ENCODE data around the gene TM7SF2. TPM values are rescaled to one million over a fixed set of nuclear protein-coding genes. Genes with fewer than 3 reads are reported as not detected.

Gene TM7SF2
- total RNA-seq, 1 experiment from 2014 or later: 73.8 TPM

GRCh38 chr11:65113839-65114238, 2.2 kb downstream of the TM7SF2 start:
- intact Hi-C loops (cut with micrococcal nuclease; ENCODE audit: unreplicated experiment): loop anchor here (10.0 kb wide), 1 partner anchor 339 kb away; the partner anchor contains the start of gene SF1
- Mint-ChIP-seq H3K27me3 (ENCODE audit: insufficient read depth, unreplicated experiment) (no peaks in the 10 kb centered on the region), H3K36me3 (ENCODE audit: insufficient read depth, unreplicated experiment) (peaks cover 83% of the 10 kb centered on the region), H3K4me1 (ENCODE audit: low read depth, unreplicated experiment) (peaks cover 6% of the 10 kb centered on the region), H3K27ac (ENCODE audit: unreplicated experiment) (peak overlapping the region; percentile 92), H3K4me3 (ENCODE audit: unreplicated experiment) (peak overlapping the region; percentile 96), H3K9me3 (ENCODE audit: unreplicated experiment) (no peaks in the 10 kb centered on the region)
- Histone ChIP-seq H3K9me3 (no peaks in the 10 kb centered on the region), H3K4me1 (peaks cover 26% of the 10 kb centered on the region), H3K4me3 (ENCODE audit: low read depth, low read length) (no peak overlapping the region), H3K27me3 (replicated peaks; ENCODE audit: control insufficient read depth, insufficient read depth, low read length) (no peaks in the 10 kb centered on the region), H3K36me3 (ENCODE audit: control insufficient read depth, insufficient read depth, low read length) (0 out of 2 replicates have a peak, but pooled peaks cover 3% of the 10 kb centered on the region)
- POLR2A ChIA-PET: interaction anchor here (0.6 to 1.6 kb wide), 2 partner anchors 8 to 30 kb away, joined by 3 to 10 read pairs; partner anchors contain the start of genes FAU and MRPL49
- DNase-seq: no peak
- TSS peak; percentile 33 for BruUV-seq (replicated peaks)
- CTCF ChIA-PET: interaction anchor here (1.3 to 2.4 kb wide), 3 partner anchors 8 to 21 kb away, joined by 3 to 11 read pairs (median 10); partner anchors contain the start of genes FAU, MRPL49, SYVN1 and VPS51
- TF ChIP-seq CTCF (IDR thresholded peaks at IDR 0.05; ENCODE audit: insufficient read depth in 1 of 2, low read depth in 1 of 2, low read length in 1 of 2, severe bottlenecking in 1 of 2, unreplicated experiment in 1 of 2): no peak

- H3K36me3 Mint-ChIP-seq (ENCODE audit: insufficient read depth, unreplicated experiment): peaks cover 92% of the 10 kb centered on the region
Observed at GRCh38 chr11:65114538-65115171, 3.0 kb downstream of the TM7SF2 start.

More at GRCh38 chr11:65114538-65115171, 3.0 kb downstream of the TM7SF2 start:
- TF ChIP-seq CTCF (IDR thresholded peaks at IDR 0.05; ENCODE audit: insufficient read depth in 1 of 2, low read depth in 1 of 2, low read length in 1 of 2, severe bottlenecking in 1 of 2, unreplicated experiment in 1 of 2): no peak
- no peak overlapping the region for H3K4me3 ChIP-seq (ENCODE audit: low read depth, low read length)
- BruUV-seq (replicated peaks): no TSS peak
- H3K4me1 ChIP-seq: peaks cover 26% of the 10 kb centered on the region
- no peaks in the 10 kb centered on the region for H3K9me3 ChIP-seq
- intact Hi-C loops (cut with micrococcal nuclease; ENCODE audit: unreplicated experiment): loop anchor here (5.0 to 10.0 kb wide), 2 partner anchors 138 to 340 kb away; partner anchors contain the start of gene SF1
- Mint-ChIP-seq H3K4me1 (ENCODE audit: low read depth, unreplicated experiment) (peaks cover 6% of the 10 kb centered on the region), H3K27ac (ENCODE audit: unreplicated experiment) (no peak overlapping the region), H3K9me3 (ENCODE audit: unreplicated experiment) (no peaks in the 10 kb centered on the region), H3K4me3 (ENCODE audit: unreplicated experiment) (peak overlapping the region; percentile 83), H3K27me3 (ENCODE audit: insufficient read depth, unreplicated experiment) (no peaks in the 10 kb centered on the region)
- POLR2A ChIA-PET: interaction anchor here (0.6 kb wide), 1 partner anchor 29 kb away, joined by 3 read pairs; no protein-coding TSS in a partner anchor
- CTCF ChIA-PET: interaction anchor here (1.3 kb wide), 1 partner anchor 7 kb away, joined by 3 read pairs; the partner anchor contains the start of genes FAU and MRPL49
- H3K27me3 ChIP-seq (replicated peaks; ENCODE audit: control insufficient read depth, insufficient read depth, low read length): no peaks in the 10 kb centered on the region
- no peak for DNase-seq
- H3K36me3 ChIP-seq (ENCODE audit: control insufficient read depth, insufficient read depth, low read length): peaks cover 5% of the 10 kb centered on the region; the same call in 1 of the 2 replicates

Data from Caco-2 (cell line).